K562 (cell line): ENCODE measurements around the gene INTS12. TPM values are rescaled to one million over a fixed set of nuclear protein-coding genes. Genes with fewer than 3 reads are reported as not detected.

ENCODE experiments used
- ATAC-seq: fragments of 200-7000 bp; cut with Tn5 transposase; 3 replicates; pipeline ENCODE4 v1.9.1; 2020; ENCODE audit warnings: moderate library complexity
- BruUV-seq: library from RNA; stranded (reverse); fragments of 400-500 nt; replicated peaks from 2 replicates; lab custom pipeline; 2021; lab: Mats Ljungman, UMichigan
- CTCF ChIA-PET: fragments of 300-600 bp; formaldehyde crosslinking; extraction: SDS; loops from one replicate; lab custom pipeline; 2021; ENCODE audit warnings: low intra/inter-chr PET ratio; lab: Yijun Ruan, JAX
- POLR2A ChIA-PET: fragments of 300-600, 350-650 bp; sonication (Branson Sonifier 250); formaldehyde crosslinking; extraction: SDS; loops from one replicate; lab custom pipeline; 2021; ENCODE audit warnings: antibody characterized with exemption, inconsistent platforms; lab: Yijun Ruan, JAX
- DNase-seq, 4 experiments: peaks; one replicate each; pipeline versions ENCODE4 v3.0.0 to v3.0.0-alpha.2; 2011 to 2018; ENCODE audit warnings: low spot score in 3 of 4, mixed read lengths in 3 of 4; ENCODE audit errors: extremely low read depth in 1 of 4
- FAIRE-seq: peaks from 2 replicates; lab custom pipeline; 2011; peaks lifted over from hg19 to GRCh38; lab: Jason Lieb, UNC
- H2AFZ ChIP-seq: 2 replicates; pipeline ENCODE4 v1.6.0; 2011; ENCODE audit warnings: low read depth, low read length, control low read depth, inconsistent platforms
- H3K27ac ChIP-seq: fragments of 200-600 bp; 3 replicates; pipeline ENCODE4 v1.8.0; 2011; ENCODE audit warnings: low read depth, mild to moderate bottlenecking, control low read depth, inconsistent platforms, low read length, moderate library complexity, mixed read lengths; ENCODE audit errors: extremely low read depth
- H3K27me3 ChIP-seq, 2 experiments: fragments of 300-600 bp in 1 of 2; 2 replicates in 1 of 2; 3 replicates in 1 of 2; pipeline versions ENCODE4 v1.6.0 to v1.8.0; 2011; ENCODE audit warnings: inconsistent platforms in 2 of 2, low read length in 2 of 2, mild to moderate bottlenecking in 1 of 2, mixed read lengths in 1 of 2, moderate library complexity in 1 of 2; ENCODE audit not compliant: control insufficient read depth in 2 of 2, insufficient read depth in 2 of 2
- H3K36me3 ChIP-seq: fragments of 300-600 bp; 3 replicates; pipeline ENCODE4 v1.8.0; 2011; ENCODE audit warnings: mild to moderate bottlenecking, low read length, inconsistent platforms; ENCODE audit not compliant: control insufficient read depth, insufficient read depth
- H3K4me1 ChIP-seq, 2 experiments: fragments of 200-600 bp in 1 of 2; replicated peaks in 1 of 2; 2 replicates in 1 of 2; 3 replicates in 1 of 2; pipeline versions ENCODE4 v1.5.1 to v1.8.0; 2011; ENCODE audit warnings: inconsistent platforms in 2 of 2, low read length in 2 of 2, mild to moderate bottlenecking in 1 of 2, mixed read lengths in 1 of 2, moderate library complexity in 1 of 2; ENCODE audit not compliant: control insufficient read depth in 2 of 2, insufficient read depth in 2 of 2
- H3K4me2 ChIP-seq: 2 replicates; pipeline ENCODE4 v1.6.1; 2011; ENCODE audit warnings: low read length, control low read depth, inconsistent platforms, mixed read lengths; ENCODE audit not compliant: insufficient read depth
- H3K4me3 ChIP-seq: fragments of 200-600 bp; sonication (generic), shearing (Covaris generic); 2 replicates; pipeline ENCODE4 v1.5.1; 2016; ENCODE audit warnings: control low read depth, inconsistent platforms
- H3K79me2 ChIP-seq: fragments of 200-600 bp; 3 replicates; pipeline ENCODE4 v1.8.0; 2011; ENCODE audit warnings: low read length, inconsistent platforms; ENCODE audit not compliant: control insufficient read depth, insufficient read depth
- H3K9ac ChIP-seq, 2 experiments: 2 replicates each; pipeline versions ENCODE4 v1.6.0 to v1.6.1; 2011; ENCODE audit warnings: low read depth in 2 of 2, low read length in 2 of 2, control low read depth in 1 of 2, inconsistent platforms in 1 of 2, mild to moderate bottlenecking in 1 of 2, mixed read lengths in 1 of 2; ENCODE audit not compliant: insufficient read depth in 1 of 2
- H3K9me1 ChIP-seq: one replicate; pipeline ENCODE4 v1.6.0; 2011; ENCODE audit warnings: inconsistent platforms, mild to moderate bottlenecking, low read length, moderate library complexity; ENCODE audit not compliant: control insufficient read depth, insufficient read depth
- H3K9me3 ChIP-seq: replicated peaks from 2 replicates; pipeline ENCODE4 v1.5.1; 2011; ENCODE audit warnings: low read depth, low read length, inconsistent platforms; ENCODE audit not compliant: control insufficient read depth, insufficient read depth
- H4K20me1 ChIP-seq: replicated peaks from 2 replicates; pipeline ENCODE4 v1.6.1; 2011; ENCODE audit warnings: low read length, inconsistent platforms, mixed read lengths; ENCODE audit not compliant: control insufficient read depth, insufficient read depth
- ESRRB ChIP-seq: fragments of 250-450 bp; sonication (Bioruptor Pico); IDR thresholded peaks from 2 replicates; pipeline ENCODE4 v1.5.0; 2020; ENCODE audit warnings: mild to moderate bottlenecking, moderate library complexity, borderline replicate concordance
- NEUROD1 ChIP-seq: fragments of 150-350 bp; IDR thresholded peaks from 2 replicates; pipeline ENCODE4 v1.6.1; 2014; ENCODE audit warnings: borderline replicate concordance, low read length, low read depth; ENCODE audit not compliant: partially characterized antibody
- NFATC3 ChIP-seq: fragments of 450-650 bp; IDR thresholded peaks from 2 replicates; pipeline ENCODE4 v1.6.1; 2017; ENCODE audit warnings: mild to moderate bottlenecking
- TCFL5 ChIP-seq: fragments of 250-450 bp; sonication (Bioruptor Pico); conservative IDR thresholded peaks from 2 replicates; pipeline ENCODE4 v1.6.1; 2021; ENCODE audit warnings: mild to moderate bottlenecking, moderate library complexity, matching md5 sums
- WHSC1 ChIP-seq: IDR thresholded peaks from one replicate; pipeline ENCODE4 v1.6.1; 2012; ENCODE audit warnings: low read length, control low read depth, inconsistent platforms
- ZNF766 ChIP-seq: fragments of 200-800 bp; sonication (Bioruptor generic); conservative IDR thresholded peaks from 2 replicates; pipeline ENCODE4 v1.6.1; 2016; ENCODE audit warnings: missing genetic modification characterization, missing compliant biosample characterization
- whole genome bisulfite sequencing: fragments of 100-300 bp; shearing (Covaris generic); methylation state at CpG from one replicate; pipeline ENCODE4 v1.1.6; 2016; ENCODE audit warnings: low coverage, mixed read lengths; ENCODE audit not compliant: insufficient coverage; ENCODE audit errors: missing lambda C conversion rate; 5-methylcytosine and 5-hydroxymethylcytosine counted together
- in situ Hi-C: fragments of 300-500 bp; cut with MboI; formaldehyde crosslinking; loops from 4 replicates; pipeline ENCODE4 v1.15.0; 2018; ENCODE audit warnings: inconsistent platforms, mixed read lengths
- intact Hi-C: fragments of 100-400 bp; cut with micrococcal nuclease; formaldehyde crosslinking; loops from 2 replicates; pipeline ENCODE4 v1.14.2; 2022
- polyA plus RNA-seq, 8 experiments: library from polyadenylated mRNA; depleted of rRNA in 4 of 8; stranded (reverse) in 5 of 8; unstranded in 3 of 8; fragments of >200 nt; fragmentation: Nextera tagmentation in 2 of 8; fragmentation: Illumina TruSeq in 1 of 8; extraction: Ambion mirVana in 2 of 8; extraction: Trizol in 1 of 8; gene quantifications; 2 replicates each; pipeline versions ENCODE4 v1.2.1 to v1.2.3, GENCODE V29; 2011 to 2014; ENCODE audit warnings: inconsistent platforms in 1 of 8, missing spikeins in 1 of 8
- total RNA-seq, 7 experiments: library from RNA; depleted of rRNA in 6 of 7; stranded (reverse); fragments of >200 nt in 6 of 7; fragmentation: Illumina TruSeq in 2 of 7; extraction: Trizol in 2 of 7; gene quantifications; 2 replicates each; pipeline versions ENCODE4 v1.2.1 to v1.2.3, GENCODE V29; 2011 to 2021; ENCODE audit warnings: low replicate concordance in 1 of 7
- TF ChIP-seq, protein P1 (sequence below): IDR thresholded peaks from 2 replicates; pipeline ENCODE4 v1.6.1; 2011; ENCODE audit not compliant: insufficient read length; ENCODE audit errors: extremely low read depth
- TF ChIP-seq, protein P2 (sequence below): fragments of 450-650 bp; IDR thresholded peaks from 2 replicates; pipeline ENCODE4 v1.6.1; 2016; ENCODE audit warnings: antibody characterized with exemption

The INTS12 gene
- total and polyA plus RNA-seq, 9 of the 15 experiments (the other 6 are each of a cell fraction or from before 2014, with no cell fraction given): 24.5 to 82.9 (median 41.2) TPM

DNA sequence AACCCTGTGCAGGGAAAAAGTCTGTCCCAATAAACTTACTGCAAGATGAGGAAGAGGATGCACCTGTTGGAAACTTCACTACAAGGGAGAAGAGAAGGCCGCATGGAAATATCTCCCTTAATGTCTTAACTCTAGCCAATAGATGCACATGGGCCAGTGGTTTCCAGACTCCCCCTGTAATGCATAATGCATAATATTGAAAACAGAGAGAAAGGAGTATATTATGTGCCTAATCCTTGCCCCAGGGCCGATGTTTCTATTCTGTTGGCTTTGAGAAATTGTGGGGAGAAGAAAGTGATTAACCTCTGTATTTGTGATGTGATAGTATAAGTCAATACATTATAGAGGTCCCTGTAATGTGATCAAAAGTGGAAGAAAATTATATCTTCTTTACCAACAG, 37.2 kb downstream of the INTS12 start:
- Histone ChIP-seq H3K9me1 (no peaks in the 10 kb centered on the region), H2AFZ (no peak overlapping the region), H3K27ac (no peak overlapping the region), H4K20me1 (no peaks in the 10 kb centered on the region), H3K9me3 (no peaks in the 10 kb centered on the region), H3K4me2 (no peak overlapping the region), H3K9ac (no peak overlapping the region), H3K27me3 (no peaks in the 10 kb centered on the region), H3K4me3 (no peak overlapping the region), H3K36me3 (no peaks in the 10 kb centered on the region), H3K4me1 (no peaks in the 10 kb centered on the region), H3K79me2 (no peaks in the 10 kb centered on the region)
- DNase-seq (no peak), FAIRE-seq (no peak), ATAC-seq (no peak)
- ChIA-PET POLR2A (no interaction called here), CTCF (no interaction called here)
- intact Hi-C loops: no loop called here
- in situ Hi-C loops: no loop called here
- no TSS peak for BruUV-seq
- 0% methylated on average over 2 of the region's 2 CpGs for WGBS
- TF ChIP-seq, protein P1, sequence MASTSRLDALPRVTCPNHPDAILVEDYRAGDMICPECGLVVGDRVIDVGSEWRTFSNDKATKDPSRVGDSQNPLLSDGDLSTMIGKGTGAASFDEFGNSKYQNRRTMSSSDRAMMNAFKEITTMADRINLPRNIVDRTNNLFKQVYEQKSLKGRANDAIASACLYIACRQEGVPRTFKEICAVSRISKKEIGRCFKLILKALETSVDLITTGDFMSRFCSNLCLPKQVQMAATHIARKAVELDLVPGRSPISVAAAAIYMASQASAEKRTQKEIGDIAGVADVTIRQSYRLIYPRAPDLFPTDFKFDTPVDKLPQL: no peak
- TF ChIP-seq NEUROD1 (no peak), ESRRB (CRISPR knock-in tag) (no peak), WHSC1 (no peak), NFATC3 (no peak), TCFL5 (no peak), ZNF766 (CRISPR knock-in tag) (no peak)
- TF ChIP-seq, protein P2, sequence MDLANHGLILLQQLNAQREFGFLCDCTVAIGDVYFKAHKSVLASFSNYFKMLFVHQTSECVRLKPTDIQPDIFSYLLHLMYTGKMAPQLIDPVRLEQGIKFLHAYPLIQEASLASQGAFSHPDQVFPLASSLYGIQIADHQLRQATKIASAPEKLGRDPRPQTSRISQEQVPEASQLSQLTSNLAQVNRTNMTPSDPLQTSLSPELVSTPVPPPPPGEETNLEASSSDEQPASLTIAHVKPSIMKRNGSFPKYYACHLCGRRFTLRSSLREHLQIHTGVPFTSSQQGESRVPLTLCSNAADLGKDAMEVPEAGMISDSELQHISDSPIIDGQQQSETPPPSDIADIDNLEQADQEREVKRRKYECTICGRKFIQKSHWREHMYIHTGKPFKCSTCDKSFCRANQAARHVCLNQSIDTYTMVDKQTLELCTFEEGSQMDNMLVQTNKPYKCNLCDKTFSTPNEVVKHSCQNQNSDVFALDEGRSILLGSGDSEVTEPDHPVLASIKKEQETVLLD: no peak
